GM23338 (cell line): ENCODE results near the gene PLAAT2.

ENCODE experiments used
- CREB1 ChIP-seq: fragments of 250-450 bp; sonication (Bioruptor Pico); IDR thresholded peaks from 2 replicates; pipeline ENCODE4 v1.5.0; 2020; ENCODE audit warnings: low read depth, mild to moderate bottlenecking, moderate library complexity
- CTCF ChIP-seq, 2 experiments: fragments of 200-600 bp in 1 of 2; sonication (generic) in 1 of 2; conservative IDR thresholded peaks; 2 replicates each; pipeline versions ENCODE4 v1.5.1 to v1.6.1; 2016 to 2017; ENCODE audit warnings: antibody characterized with exemption in 2 of 2, low read depth in 2 of 2, mild to moderate bottlenecking in 2 of 2, moderate library complexity in 1 of 2
- ETS1 ChIP-seq: IDR thresholded peaks from 2 replicates; pipeline ENCODE4 v1.6.1; 2016; ENCODE audit warnings: antibody characterized with exemption
- EZH2 ChIP-seq: fragments of 200-600 bp; sonication (generic); IDR thresholded peaks from one replicate; pipeline ENCODE4 v1.8.0; 2017; ENCODE audit warnings: antibody characterized with exemption, mild to moderate bottlenecking, low read depth; ENCODE audit not compliant: unreplicated experiment
- EZH2phosphoT487 ChIP-seq: fragments of 200-600 bp; sonication (generic); IDR thresholded peaks from one replicate; pipeline ENCODE4 v1.8.1; 2018; ENCODE audit warnings: antibody characterized with exemption; ENCODE audit not compliant: unreplicated experiment
- POLR2AphosphoS5 ChIP-seq: IDR thresholded peaks from 2 replicates; pipeline ENCODE4 v1.6.1; 2016; ENCODE audit warnings: antibody characterized with exemption, low read depth
- REST ChIP-seq: IDR thresholded peaks from one replicate; pipeline ENCODE4 v1.6.1; 2018; ENCODE audit warnings: antibody characterized with exemption; ENCODE audit not compliant: unreplicated experiment
- STAT1 ChIP-seq: IDR thresholded peaks from one replicate; pipeline ENCODE4 v1.6.1; 2016; ENCODE audit warnings: antibody characterized with exemption; ENCODE audit not compliant: unreplicated experiment

- TF ChIP-seq CTCF (conservative IDR thresholded peaks at IDR 0.05; ENCODE audit: low read depth in 2 of 2) (no peak), POLR2AphosphoS5 (no peak), STAT1 (no peak), EZH2 (no peak), CREB1 (CRISPR knock-in tag) (no peak), REST (no peak), EZH2phosphoT487 (no peak), ETS1 (no peak)
These were observed 55.7 kb downstream of the PLAAT2 start for GRCh38 chr11:63507511-63507910.
